Measurements from ENCODE around the gene ZNF491. TPM values are rescaled to one million over a fixed set of nuclear protein-coding genes. Genes with fewer than 3 reads are reported as not detected.

Gene ZNF491
- total and polyA plus RNA-seq, 9 of the 15 experiments (the other 6 are each of a cell fraction or from before 2014, with no cell fraction given), result 0.19 to 0.95 (median 0.39) TPM; not detected in 1

DNA sequence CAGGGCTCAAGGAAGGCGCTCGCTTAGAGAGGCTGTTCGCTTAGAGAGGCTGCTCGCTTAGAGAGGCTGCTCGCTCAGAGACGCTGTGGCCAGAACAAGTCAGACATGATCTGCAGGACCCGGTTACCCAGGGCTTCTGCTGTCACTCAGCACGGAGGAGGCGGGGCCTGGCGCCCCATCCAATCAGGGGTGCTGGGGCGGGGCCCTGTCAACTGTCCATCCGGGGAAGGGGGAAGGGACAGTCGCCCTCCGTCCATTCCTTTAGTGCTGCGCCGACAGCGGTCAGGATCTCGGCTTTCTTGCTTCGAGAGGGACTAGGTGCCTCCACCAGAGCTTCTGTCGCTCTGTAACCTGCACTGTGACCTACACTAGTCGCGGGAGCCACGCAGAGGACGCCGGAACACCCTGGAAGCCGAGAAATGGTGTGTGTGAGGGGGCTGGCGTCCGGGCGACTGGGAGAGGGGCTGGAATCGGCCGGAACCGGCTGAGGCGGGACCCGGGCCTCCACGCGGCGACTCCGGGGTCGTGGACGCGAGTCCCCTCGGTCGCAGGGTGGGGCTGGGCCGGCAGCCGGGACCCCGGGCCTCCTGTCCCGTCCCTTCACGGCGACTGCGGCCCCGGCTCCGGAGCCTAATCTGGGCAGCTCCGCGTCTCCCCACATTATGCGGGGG lies 15.8 kb downstream of the ZNF491 start, which contains the start of gene ZNF440 (continued):
- TF ChIP-seq, protein P1, sequence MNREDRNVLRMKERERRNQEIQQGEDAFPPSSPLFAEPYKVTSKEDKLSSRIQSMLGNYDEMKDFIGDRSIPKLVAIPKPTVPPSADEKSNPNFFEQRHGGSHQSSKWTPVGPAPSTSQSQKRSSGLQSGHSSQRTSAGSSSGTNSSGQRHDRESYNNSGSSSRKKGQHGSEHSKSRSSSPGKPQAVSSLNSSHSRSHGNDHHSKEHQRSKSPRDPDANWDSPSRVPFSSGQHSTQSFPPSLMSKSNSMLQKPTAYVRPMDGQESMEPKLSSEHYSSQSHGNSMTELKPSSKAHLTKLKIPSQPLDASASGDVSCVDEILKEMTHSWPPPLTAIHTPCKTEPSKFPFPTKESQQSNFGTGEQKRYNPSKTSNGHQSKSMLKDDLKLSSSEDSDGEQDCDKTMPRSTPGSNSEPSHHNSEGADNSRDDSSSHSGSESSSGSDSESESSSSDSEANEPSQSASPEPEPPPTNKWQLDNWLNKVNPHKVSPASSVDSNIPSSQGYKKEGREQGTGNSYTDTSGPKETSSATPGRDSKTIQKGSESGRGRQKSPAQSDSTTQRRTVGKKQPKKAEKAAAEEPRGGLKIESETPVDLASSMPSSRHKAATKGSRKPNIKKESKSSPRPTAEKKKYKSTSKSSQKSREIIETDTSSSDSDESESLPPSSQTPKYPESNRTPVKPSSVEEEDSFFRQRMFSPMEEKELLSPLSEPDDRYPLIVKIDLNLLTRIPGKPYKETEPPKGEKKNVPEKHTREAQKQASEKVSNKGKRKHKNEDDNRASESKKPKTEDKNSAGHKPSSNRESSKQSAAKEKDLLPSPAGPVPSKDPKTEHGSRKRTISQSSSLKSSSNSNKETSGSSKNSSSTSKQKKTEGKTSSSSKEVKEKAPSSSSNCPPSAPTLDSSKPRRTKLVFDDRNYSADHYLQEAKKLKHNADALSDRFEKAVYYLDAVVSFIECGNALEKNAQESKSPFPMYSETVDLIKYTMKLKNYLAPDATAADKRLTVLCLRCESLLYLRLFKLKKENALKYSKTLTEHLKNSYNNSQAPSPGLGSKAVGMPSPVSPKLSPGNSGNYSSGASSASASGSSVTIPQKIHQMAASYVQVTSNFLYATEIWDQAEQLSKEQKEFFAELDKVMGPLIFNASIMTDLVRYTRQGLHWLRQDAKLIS (CRISPR knock-in tag; IDR thresholded peaks at IDR 0.05), result no peak
- no peak for TF ChIP-seq TCFL5 (CRISPR knock-in tag; conservative IDR thresholded peaks at IDR 0.05)
- no peak for TF ChIP-seq ZNF668 (CRISPR knock-in tag; IDR thresholded peaks at IDR 0.05)
- TF ChIP-seq NR3C1 (CRISPR knock-in tag; IDR thresholded peaks at IDR 0.05), result no peak
- TF ChIP-seq ZNF75A (CRISPR knock-in tag; IDR thresholded peaks at IDR 0.05), result no peak
- TF ChIP-seq ZNF212 (CRISPR knock-in tag; IDR thresholded peaks at IDR 0.05), result no peak
- no peak for TF ChIP-seq XRCC3 (IDR thresholded peaks at IDR 0.05)
- TF ChIP-seq E2F3 (CRISPR knock-in tag; IDR thresholded peaks at IDR 0.05), result no peak
- no peak for TF ChIP-seq NUFIP1 (IDR thresholded peaks at IDR 0.05; ENCODE audit: partially characterized antibody)
- TF ChIP-seq CHD4 (IDR thresholded peaks at IDR 0.05; ENCODE audit: insufficient read depth, insufficient replicate concordance, low read depth, low read length, poor library complexity, severe bottlenecking), result no peak
- TF ChIP-seq, protein P2, sequence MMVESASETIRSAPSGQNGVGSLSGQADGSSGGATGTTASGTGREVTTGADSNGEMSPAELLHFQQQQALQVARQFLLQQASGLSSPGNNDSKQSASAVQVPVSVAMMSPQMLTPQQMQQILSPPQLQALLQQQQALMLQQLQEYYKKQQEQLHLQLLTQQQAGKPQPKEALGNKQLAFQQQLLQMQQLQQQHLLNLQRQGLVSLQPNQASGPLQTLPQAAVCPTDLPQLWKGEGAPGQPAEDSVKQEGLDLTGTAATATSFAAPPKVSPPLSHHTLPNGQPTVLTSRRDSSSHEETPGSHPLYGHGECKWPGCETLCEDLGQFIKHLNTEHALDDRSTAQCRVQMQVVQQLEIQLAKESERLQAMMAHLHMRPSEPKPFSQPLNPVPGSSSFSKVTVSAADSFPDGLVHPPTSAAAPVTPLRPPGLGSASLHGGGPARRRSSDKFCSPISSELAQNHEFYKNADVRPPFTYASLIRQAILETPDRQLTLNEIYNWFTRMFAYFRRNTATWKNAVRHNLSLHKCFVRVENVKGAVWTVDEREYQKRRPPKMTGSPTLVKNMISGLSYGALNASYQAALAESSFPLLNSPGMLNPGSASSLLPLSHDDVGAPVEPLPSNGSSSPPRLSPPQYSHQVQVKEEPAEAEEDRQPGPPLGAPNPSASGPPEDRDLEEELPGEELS (CRISPR knock-in tag; IDR thresholded peaks at IDR 0.05; ENCODE audit: borderline replicate concordance), result no peak
- no peak for TF ChIP-seq POLR3A (IDR thresholded peaks at IDR 0.05; ENCODE audit: borderline replicate concordance, extremely low read depth, insufficient read depth, insufficient read length)
- TF ChIP-seq, protein P3, sequence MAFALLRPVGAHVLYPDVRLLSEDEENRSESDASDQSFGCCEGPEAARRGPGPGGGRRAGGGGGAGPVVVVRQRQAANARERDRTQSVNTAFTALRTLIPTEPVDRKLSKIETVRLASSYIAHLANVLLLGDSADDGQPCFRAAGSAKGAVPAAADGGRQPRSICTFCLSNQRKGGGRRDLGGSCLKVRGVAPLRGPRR (CRISPR knock-in tag; IDR thresholded peaks at IDR 0.05), result no peak
- TF ChIP-seq KLF16 (IDR thresholded peaks at IDR 0.05), result no peak
- TF ChIP-seq ARNT (IDR thresholded peaks at IDR 0.05), result no peak
- TF ChIP-seq, protein P4, sequence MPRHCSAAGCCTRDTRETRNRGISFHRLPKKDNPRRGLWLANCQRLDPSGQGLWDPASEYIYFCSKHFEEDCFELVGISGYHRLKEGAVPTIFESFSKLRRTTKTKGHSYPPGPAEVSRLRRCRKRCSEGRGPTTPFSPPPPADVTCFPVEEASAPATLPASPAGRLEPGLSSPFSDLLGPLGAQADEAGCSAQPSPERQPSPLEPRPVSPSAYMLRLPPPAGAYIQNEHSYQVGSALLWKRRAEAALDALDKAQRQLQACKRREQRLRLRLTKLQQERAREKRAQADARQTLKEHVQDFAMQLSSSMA (CRISPR knock-in tag; IDR thresholded peaks at IDR 0.05), result no peak
- TF ChIP-seq NONO (IDR thresholded peaks at IDR 0.05; ENCODE audit: low read depth in 2 of 2, low read length in 1 of 2), result no peak
- no peak for TF ChIP-seq ILK (tag; IDR thresholded peaks at IDR 0.05; ENCODE audit: borderline replicate concordance, low read depth)
- TF ChIP-seq CBX8 (IDR thresholded peaks at IDR 0.05; ENCODE audit: borderline replicate concordance, extremely low read depth, low read depth, low read length, poor library complexity, severe bottlenecking), result no peak
- 0 out of 2 replicates have a peak, but pooled peaks have one; percentile 33 for TF ChIP-seq ZNF583 (CRISPR knock-in tag; IDR thresholded peaks at IDR 0.05)
- no peak for TF ChIP-seq STAG1 (CRISPR knock-in tag; IDR thresholded peaks at IDR 0.05; ENCODE audit: borderline replicate concordance)

All from K562 (cell line).